ENCODE results near the gene NPHP3. TPM values are rescaled to one million over a fixed set of nuclear protein-coding genes. Genes with fewer than 3 reads are reported as not detected.
A peak's percentile ranks its signal among the peaks of the same experiment; 100 is the strongest.
"Not testable (repeated sequence)": the region's sequence is repeated elsewhere in the genome, so short reads cannot be mapped to it uniquely, and the experiment has no call there.

NPHP3 gene
- total RNA-seq, 1 donor from 2014 or later, result 49.1 TPM

- intact Hi-C loops (cut with DNase I), result no loop called here
- H3K27me3 ChIP-seq, result no peaks in the 10 kb centered on the region
- no peak overlapping the region for H3K4me3 ChIP-seq
- no peaks in the 10 kb centered on the region for H3K36me3 ChIP-seq
- H3K4me1 ChIP-seq, result no peaks in the 10 kb centered on the region
- TF ChIP-seq POLR2A (IDR thresholded peaks at IDR 0.05), result no peak
- TF ChIP-seq POLR2AphosphoS5 (IDR thresholded peaks at IDR 0.05; ENCODE audit: insufficient read depth in 1 of 2, low read depth in 1 of 2), result no peak
- no peak for TF ChIP-seq CTCF (IDR thresholded peaks at IDR 0.05)
- H3K9me3 ChIP-seq, result no peaks in the 10 kb centered on the region
- H3K27ac ChIP-seq, result no peak overlapping the region
- no peak for DNase-seq (ENCODE audit: extremely low spot score in 2 of 2)
Observed at GRCh38 chr3:132650153-132650552, 72.1 kb downstream of the NPHP3 start.

DNA sequence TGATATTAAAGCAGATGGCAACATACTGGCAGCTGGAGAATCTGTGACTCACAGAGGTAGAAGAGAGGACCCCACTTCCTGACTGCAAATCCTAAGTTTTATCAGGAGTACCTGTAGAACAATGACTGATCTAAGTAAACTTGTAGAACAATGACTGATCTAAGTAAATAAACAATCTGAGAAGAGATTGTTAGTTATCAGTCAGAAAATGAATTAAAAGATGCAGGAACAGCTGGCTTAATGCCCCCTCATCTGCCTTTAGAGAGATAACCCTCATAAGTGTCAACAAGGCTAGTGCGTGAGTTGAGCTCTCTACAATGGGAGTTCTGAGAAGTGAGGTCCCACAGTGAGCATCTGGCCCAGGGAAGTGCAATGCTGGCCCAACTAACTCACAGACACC is 77.2 kb downstream of the NPHP3 start:
- Histone ChIP-seq H3K9me3 (no peaks in the 10 kb centered on the region), H3K27me3 (no peaks in the 10 kb centered on the region), H3K4me1 (no peaks in the 10 kb centered on the region), H3K36me3 (no peaks in the 10 kb centered on the region), H3K4me3 (no peak overlapping the region), H3K27ac (no peak overlapping the region)
- no peak for TF ChIP-seq POLR2A (IDR thresholded peaks at IDR 0.05)
- no peak for TF ChIP-seq POLR2AphosphoS5 (IDR thresholded peaks at IDR 0.05; ENCODE audit: insufficient read depth in 1 of 2, low read depth in 1 of 2)
- TF ChIP-seq CTCF (IDR thresholded peaks at IDR 0.05), result no peak
- intact Hi-C loops (cut with DNase I), result no loop called here
- no peak for DNase-seq (ENCODE audit: extremely low spot score in 2 of 2)

- intact Hi-C loops (cut with DNase I), result loop anchor here (5.0 kb wide), 1 partner anchor 106 kb away; no protein-coding TSS in a partner anchor
- TF ChIP-seq POLR2A (IDR thresholded peaks at IDR 0.05) (no peak), POLR2AphosphoS5 (IDR thresholded peaks at IDR 0.05; ENCODE audit: insufficient read depth in 1 of 2, low read depth in 1 of 2) (no peak), CTCF (IDR thresholded peaks at IDR 0.05) (no peak)
- no peak for DNase-seq (ENCODE audit: extremely low spot score in 2 of 2)
- Histone ChIP-seq H3K27me3 (no peaks in the 10 kb centered on the region), H3K9me3 (no peaks in the 10 kb centered on the region), H3K36me3 (peaks cover 0 to 4% of the 10 kb centered on the region in 2 donors), H3K27ac (no peak overlapping the region), H3K4me3 (no peak overlapping the region), H3K4me1 (no peaks in the 10 kb centered on the region)
Observed at GRCh38 chr3:132643366-132643765, 78.8 kb downstream of the NPHP3 start.

GRCh38 chr3:132642539-132642847 is 79.7 kb downstream of the NPHP3 start:
- H3K9me3 ChIP-seq, result no peaks in the 10 kb centered on the region
- H3K4me3 ChIP-seq, result no peak overlapping the region
- no peaks in the 10 kb centered on the region for H3K27me3 ChIP-seq
- no peak overlapping the region for H3K27ac ChIP-seq
- TF ChIP-seq POLR2AphosphoS5 (IDR thresholded peaks at IDR 0.05; ENCODE audit: insufficient read depth in 1 of 2, low read depth in 1 of 2), result no peak
- no peak for TF ChIP-seq CTCF (IDR thresholded peaks at IDR 0.05)
- TF ChIP-seq POLR2A (IDR thresholded peaks at IDR 0.05), result no peak
- peaks cover 0 to 4% of the 10 kb centered on the region in 2 donors for H3K36me3 ChIP-seq
- DNase-seq (ENCODE audit: extremely low spot score in 2 of 2), result no peak
- intact Hi-C loops (cut with DNase I), result loop anchor here (5.0 kb wide), 1 partner anchor 105 kb away; no protein-coding TSS in a partner anchor
- peaks cover 3% of the 10 kb centered on the region for H3K4me1 ChIP-seq

DNA sequence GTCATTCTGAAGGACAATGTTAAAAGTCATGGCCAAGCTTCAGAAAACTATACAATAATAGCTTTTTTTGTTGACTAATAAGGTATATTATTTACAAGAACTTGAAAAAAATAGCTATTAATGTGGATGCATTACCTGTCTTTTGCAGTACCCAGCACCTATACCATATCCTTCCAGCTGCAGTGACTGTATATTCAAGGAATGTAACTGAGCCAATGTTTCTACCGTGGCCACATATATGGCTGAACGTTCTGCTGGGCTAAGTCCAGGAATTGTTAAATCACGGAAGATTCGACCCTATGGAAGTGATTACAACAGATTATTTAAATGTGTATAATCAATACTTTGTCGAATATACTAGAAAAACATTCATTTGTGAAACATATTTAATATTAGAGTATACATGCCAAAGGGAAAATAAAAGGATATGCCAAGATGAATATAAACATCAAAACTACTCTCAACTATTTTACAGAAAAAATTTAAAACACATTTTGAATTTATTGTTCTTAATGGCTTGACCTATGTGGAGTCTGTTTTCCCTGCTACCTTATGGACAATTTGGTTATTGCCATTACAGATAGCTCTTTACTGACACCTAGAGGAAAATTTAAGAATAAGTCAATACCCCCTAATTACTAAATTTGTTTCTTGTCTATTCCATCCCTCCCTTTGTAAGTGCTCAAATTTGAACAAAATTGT is 80.2 kb downstream of the NPHP3 start:
- Histone ChIP-seq H3K27me3 (no peaks in the 10 kb centered on the region), H3K4me3 (no peak overlapping the region), H3K36me3 (peaks cover 0 to 6% of the 10 kb centered on the region in 2 donors), H3K27ac (no peak overlapping the region), H3K9me3 (no peaks in the 10 kb centered on the region), H3K4me1 (peaks cover 5% of the 10 kb centered on the region)
- DNase-seq (ENCODE audit: extremely low spot score in 2 of 2), result no peak
- no peak for TF ChIP-seq POLR2A (IDR thresholded peaks at IDR 0.05)
- TF ChIP-seq POLR2AphosphoS5 (IDR thresholded peaks at IDR 0.05; ENCODE audit: insufficient read depth in 1 of 2, low read depth in 1 of 2), result peak in 1 of 2 donors; percentile 21
- TF ChIP-seq CTCF (IDR thresholded peaks at IDR 0.05), result peak; percentile 73 to 78 (median 74)
- intact Hi-C loops (cut with DNase I), result loop anchor here (5.0 kb wide), 1 partner anchor 105 kb away; no protein-coding TSS in a partner anchor

GRCh38 chr3:132641427-132641826 is 80.8 kb downstream of the NPHP3 start:
- not testable (repeated sequence) for DNase-seq (ENCODE audit: extremely low spot score in 2 of 2); H3K4me1 ChIP-seq; H3K4me3 ChIP-seq; H3K27me3 ChIP-seq; H3K9me3 ChIP-seq; H3K27ac ChIP-seq
- peaks cover 0 to 12% of the 10 kb centered on the region in 2 donors for H3K36me3 ChIP-seq
- intact Hi-C loops (cut with DNase I), result loop anchor here (5.0 kb wide), 1 partner anchor 104 kb away; no protein-coding TSS in a partner anchor

All from vagina (tissue), 2 donors.